HG03103 (cell line): ENCODE measurements around the gene PLAGL2.
"Not testable (repeated sequence)": the region's sequence is repeated elsewhere in the genome, so short reads cannot be mapped to it uniquely, and the experiment has no call there.

Experiments used
- ATAC-seq: cut with Tn5 transposase; IDR thresholded peaks from one replicate; pipeline ENCODE4 v1.9.1; 2021; ENCODE audit warnings: low read depth; ENCODE audit not compliant: unreplicated experiment

The PLAGL2 gene

DNA sequence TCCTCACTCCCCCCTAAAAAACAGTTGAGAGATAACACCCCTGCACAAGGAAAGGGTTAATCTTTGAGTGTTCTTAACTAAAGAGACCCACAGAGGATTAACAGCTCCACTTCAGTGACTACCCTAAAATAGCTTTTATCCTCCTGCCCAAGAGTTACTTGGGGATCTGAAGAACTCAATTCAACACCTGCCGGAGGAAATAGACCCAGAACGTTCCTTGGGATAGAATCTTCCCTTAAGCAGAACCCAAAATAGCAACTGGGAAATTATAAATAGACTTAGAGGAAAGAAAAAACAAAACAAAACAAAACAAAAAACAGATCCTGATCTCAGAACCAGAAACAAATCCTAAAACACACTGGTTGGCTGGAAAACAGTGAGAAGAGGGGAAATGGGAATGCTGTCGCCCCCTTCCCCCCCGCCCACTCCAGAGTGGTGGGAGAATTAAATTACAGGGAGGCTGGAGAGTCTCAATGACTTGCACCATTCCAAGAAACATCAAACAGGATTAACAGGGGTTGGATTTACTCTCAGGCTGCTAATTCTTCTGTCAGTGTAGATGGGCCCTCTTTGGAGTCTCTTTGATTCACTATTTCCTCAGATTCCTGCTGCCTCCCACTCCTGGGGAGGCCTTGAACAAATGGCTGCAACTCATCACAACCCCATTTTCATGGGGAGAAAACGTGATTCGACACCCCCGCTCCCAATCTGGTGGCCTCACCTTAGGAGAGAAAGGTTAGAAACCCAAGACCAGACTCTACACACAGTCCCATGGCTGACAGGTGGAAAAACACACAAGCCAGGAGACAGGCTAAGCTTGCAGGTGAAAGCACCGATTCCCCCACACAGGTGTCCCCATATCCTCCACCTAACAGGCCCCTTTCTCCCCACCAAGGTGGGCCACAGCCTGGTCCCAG, 1.4 kb downstream of the PLAGL2 start:
- ATAC-seq, result no peak

DNA sequence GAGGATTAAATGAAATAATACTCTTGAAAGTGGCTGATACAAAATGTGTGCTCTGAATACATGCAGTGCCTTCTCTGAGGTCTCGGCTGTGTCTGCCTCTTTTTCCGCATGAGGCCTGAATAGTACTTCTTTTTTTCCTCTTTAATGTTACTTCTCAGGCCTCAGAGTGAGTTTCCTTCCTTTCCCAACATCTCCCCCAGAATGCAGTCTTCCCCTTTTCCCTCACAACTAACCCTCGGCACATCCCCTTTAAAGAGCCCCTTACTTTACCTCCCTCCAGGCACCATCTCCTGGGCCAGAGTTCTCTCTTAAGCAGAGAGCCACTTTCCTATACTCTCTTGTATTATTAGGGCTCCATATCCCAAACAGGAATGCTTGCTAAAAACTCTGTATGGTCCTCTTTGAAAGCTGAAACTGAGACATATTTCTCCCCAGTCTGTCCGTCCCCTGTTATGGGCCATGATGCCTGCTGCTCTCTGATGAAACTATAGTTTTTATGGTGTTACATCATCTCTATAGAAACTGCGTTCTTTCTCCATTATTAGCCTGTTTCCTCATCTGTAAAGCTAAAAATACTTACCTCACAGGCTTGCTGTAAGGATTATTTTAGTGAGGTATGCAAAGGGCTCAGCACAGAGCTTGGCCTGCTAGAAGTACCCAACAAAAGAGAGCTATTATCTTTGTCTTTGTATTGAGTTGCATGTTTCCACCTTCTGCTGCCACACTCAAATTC, 2.3 kb downstream of the PLAGL2 start:
- no peak for ATAC-seq

DNA sequence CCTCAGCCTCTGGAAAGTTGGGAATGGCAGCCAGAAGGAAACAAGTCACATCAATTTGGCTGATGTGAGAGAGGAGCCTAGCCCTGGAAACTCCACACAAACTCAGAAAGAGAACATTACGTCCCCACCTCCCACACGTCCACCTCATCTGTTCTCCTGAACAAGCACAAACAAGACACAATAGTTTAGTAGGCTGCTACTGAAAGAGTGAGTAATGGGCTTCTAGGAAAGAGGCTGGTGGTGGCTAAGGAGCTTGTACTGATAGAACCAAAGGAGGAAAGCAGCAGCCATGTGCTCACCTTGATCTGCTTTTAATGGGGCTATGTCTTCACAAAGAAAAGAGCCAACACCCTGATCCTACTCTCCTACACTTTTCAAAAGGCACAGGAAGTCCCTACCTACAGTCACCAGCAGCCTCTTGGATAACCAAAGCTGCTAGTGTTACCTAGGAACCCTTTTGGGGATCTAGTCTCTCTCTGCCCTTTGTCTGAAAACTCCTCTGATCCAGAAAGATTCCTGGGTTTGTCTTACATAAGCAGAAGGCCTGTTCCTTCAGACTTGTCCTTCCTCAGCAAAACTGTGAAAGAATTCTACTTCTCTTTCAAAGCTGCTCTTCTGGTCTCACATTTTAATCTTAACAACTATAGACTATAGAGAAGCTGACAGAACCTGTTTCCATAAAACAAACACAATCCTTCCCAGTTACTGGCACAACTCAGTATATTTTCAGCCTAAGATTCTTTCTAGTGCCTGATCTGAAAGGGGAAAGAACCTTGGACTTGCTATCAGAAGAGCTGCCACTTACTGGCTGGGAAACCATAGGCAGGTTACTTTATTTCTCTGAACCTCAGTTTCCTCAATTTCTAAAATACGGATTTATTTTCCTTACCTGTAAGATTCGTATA, 3.1 kb downstream of the PLAGL2 start:
- no peak for ATAC-seq

DNA sequence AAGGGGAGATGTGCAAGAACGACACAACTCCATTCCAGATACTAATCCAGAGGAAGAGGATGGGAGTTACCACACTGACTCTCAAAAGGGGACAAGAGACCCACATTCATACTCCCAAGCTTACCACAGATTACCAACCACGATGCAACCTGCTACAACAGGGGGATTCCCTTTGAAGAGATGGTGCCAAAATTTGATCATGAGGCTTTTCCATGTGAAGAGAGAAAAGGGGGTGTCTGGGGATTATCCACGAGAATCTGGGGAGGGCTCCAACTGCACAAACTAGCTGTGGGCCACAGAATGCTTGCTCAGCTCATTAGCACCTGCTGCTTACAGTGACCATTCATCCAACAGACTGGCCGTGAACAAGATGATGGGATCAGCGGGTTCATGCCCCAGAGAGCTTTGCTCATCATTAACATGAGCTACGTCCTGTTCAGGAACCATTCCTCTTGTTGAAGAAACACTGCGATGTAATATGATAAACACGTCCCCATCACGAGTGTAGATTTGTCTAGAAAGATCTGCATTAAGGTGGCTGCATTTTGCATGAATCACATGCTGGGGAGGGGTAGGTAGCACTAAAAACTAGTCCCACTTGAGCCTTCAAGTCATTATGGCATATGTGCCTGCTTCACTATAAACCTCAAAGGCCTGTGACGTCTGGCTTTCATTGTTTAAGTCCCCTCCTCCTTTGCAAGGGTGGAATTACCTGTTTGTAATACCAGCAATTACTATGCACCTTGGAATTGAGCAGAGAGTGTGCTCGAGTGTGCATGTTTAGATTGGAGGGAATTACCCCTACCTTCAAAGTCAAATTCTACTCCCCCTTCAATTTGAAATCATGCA, 4.0 kb downstream of the PLAGL2 start:
- no peak for ATAC-seq

DNA sequence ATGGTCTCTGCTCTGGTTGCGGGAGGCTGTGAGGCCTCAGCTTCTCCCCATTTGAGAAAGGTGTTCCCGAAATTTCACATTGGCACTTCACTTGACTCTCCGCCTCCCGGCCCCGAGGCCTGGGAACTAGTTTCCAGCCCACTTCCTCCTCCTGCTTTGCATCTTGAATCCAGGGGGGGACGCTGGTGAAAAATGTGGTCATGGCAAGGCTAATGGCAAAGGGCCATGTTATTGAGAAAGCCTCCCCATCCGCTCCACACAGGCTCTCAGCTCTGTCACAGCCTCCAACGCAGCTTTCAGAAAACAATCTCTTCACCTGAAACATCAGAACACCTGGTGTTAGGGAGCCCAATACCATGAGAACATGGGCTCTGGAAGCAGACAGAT, 5.6 kb downstream of the PLAGL2 start:
- no peak for ATAC-seq

DNA sequence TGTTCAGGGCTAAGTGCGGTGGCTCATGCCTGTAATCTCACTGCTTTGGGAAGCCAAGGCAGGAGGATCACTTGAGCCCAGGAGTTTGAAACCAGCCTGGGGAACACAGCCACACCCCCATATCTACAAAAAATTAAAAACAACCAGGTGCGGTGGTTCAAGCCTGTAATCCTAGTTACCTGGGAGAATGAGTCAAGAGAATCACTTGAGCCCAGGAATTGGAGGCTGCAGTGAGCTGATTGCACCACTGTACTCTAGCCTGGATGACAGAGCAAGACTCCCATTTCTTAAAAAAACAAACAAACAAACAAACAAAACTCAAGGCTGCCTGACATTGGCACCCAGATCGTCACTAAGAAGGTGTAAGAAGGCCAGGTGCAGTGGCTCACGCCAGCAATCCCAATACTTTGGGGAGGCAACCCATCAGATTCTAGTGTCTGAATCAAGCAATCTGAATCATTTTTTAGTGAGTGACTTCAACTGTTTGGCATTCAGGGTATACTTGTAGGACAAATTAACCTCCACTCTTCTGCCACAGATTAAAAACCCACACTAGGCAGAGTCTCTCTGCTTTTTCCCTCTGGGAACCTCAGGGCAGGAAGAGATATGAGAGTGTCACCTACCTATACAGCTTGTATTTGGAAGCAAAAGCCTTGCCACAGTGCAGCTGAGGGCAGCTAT, 6.1 kb downstream of the PLAGL2 start:
- ATAC-seq, result no peak

DNA sequence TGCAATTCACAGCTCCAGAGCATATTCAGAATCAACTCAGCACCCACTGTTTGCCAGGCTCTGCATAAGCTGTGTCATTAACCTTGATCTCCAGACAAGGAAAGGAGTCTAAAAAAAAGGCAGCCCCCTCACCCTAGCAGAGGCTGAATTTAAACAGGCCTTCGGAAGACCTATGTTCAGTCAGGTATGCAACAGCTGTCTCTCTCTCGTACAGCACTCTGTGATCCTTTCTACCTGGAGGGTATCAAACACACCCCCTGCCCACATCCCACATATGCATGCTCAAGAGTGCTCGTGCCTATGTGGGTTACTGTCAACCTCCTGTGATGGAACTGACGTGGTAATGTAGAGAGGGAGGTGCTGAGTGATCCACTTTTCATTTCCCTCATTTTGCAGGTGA, 8.5 kb downstream of the PLAGL2 start:
- no peak for ATAC-seq

DNA sequence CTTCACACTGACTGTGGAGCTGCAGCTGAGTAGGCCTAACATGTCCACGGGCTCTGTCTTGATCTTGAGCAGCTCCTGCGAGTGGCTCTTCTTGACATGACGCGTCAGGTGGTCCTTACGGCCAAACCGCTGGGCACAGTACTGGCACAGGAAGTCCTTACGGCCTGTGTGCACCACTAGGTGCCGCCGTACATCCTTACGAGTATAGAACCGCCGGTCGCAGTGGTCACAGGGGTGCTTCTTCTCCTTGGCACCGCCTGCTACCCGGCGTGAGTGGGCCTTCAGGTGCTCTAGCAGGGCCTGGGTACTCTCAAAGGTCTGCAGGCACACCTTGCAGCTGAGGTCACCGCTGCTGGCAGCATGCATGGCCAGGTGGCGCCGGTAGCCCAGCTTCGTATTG, 10.4 kb downstream of the PLAGL2 start:
- not testable (repeated sequence) for ATAC-seq

DNA sequence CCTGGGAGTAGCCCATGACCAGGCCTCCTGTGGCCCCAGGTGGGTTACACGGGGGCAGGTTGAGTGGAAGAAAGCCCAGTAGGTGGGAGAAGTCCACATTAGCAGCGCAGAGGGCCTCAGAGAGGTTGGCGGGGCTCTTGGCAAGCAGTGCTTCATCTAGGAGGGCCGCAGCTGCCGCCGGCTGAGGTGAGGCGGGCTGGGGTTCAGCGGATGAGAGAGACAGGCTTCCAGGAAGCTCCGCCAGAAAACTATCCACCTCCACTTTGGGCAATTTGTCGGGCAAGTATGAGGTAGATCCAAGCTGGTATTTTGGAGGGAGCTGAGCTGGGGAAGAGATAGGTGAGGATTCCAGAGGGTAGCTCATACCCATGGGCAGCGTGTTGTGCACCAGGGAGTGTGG, 10.9 kb downstream of the PLAGL2 start:
- ATAC-seq, result not testable (repeated sequence)

DNA sequence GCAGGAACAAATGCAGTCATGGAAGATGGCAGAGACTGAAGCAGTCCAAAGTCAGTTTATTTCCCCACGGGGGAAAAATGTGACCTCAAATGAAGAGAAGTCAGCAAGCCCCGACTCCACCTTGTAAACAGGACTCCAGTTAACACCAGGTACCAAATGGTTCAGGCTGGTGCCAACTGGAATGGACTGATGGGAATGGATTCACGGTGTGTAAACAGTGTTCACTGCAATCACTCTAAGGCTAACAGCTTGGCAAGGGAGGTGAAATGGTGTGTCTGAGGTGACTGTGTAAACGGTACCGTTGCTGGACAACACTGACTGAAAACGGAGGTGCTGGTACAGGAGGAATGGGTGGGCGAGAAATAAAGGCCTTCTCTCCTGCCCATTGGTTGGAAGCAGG, 12.0 kb downstream of the PLAGL2 start:
- no peak for ATAC-seq

DNA sequence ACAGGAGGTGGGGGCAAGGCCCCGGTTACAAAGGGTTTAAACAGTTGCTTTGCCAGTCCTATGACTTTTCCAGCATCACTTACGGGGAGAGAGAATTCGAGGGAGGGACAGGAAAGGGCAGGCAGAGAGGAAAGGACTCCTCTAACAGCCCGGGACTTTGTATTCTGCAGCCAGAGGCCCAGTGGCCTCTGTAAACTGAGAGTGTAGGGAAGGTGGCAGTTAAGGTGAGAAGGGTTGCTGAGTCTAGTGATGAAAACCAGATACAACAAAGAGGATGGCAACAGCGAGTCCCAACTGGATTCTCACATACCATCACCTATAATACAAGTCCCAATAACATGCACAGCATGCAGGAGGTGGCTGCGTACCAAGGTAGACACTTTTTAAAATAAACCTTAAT, 13.5 kb downstream of the PLAGL2 start:
- no peak for ATAC-seq

DNA sequence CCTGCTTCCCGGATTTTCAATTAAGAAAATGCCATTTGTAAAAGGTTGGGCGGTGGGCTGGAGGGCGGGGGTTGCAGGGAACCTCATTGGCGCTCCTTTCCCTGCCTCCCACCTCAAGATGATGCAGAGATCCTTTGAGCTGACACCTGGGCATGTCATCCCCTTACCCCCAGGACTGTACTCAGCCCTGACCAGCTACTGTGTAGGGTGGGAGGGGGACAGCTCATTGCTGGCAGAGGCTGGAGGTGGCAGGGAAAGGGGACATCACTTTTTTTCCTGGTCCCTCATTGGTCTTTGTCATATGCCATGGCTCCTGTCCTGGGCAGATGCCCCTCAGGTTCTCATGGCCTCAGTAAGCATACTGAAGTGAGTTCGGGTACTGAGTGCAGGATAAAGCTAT, 14.2 kb downstream of the PLAGL2 start:
- not testable (repeated sequence) for ATAC-seq

DNA sequence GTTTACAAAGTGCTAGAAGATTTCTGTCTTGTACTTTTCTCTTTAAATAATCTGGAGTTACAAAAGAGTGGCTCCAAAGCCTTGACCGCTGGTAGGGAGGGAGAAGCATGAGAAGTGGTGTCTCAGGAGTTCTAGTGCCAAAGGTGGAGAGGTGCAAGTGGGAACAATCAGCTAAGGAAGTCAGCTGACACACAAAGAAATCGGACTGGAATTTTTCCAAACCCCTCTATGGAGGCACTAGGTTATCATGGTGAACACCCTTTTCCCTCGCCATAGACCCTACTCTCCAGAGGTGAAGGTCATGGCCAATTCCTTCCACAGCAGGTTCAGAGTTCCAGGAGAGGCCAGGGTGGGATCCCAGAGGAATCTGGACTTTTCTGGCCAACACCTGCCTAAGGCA, 14.8 kb downstream of the PLAGL2 start:
- ATAC-seq, result no peak

DNA sequence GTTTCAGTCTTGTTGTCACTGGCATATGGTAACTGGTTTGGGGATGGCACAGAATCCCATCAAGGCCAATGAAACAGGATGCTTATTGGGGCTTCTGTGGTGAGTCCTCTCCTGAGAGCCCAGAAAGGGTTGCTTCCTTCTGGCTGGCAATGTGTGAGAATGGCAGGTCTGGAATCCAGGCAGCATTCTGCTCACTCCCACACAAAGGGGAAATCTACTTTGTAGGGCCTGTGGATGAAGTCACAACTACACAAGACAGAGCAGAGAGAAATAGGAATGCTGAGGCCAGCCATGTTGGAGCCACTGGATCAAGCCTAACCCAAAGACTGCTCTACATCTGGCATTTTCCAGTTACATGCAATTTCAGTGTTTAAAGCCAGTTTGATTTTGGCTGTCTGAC, 15.7 kb downstream of the PLAGL2 start:
- ATAC-seq, result no peak

DNA sequence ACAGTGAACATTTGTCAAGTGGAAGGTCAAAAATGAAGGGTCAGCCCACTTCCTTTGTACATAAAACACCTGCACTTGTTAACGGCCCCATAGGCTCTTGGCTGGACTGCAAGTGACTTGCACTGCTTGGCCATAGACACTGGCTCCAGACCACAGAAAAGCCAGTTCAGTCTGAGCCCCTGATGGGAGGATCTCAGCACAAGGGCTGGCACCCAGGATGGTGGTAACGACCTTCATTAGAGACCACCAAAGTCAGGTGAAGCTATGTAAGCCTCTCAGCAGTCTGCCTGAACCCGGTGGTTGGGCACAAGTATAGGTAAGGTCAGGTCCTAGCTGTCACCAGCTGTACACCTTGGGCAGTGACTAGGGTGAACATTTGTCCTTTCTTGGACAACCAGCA, 16.1 kb downstream of the PLAGL2 start:
- no peak for ATAC-seq

DNA sequence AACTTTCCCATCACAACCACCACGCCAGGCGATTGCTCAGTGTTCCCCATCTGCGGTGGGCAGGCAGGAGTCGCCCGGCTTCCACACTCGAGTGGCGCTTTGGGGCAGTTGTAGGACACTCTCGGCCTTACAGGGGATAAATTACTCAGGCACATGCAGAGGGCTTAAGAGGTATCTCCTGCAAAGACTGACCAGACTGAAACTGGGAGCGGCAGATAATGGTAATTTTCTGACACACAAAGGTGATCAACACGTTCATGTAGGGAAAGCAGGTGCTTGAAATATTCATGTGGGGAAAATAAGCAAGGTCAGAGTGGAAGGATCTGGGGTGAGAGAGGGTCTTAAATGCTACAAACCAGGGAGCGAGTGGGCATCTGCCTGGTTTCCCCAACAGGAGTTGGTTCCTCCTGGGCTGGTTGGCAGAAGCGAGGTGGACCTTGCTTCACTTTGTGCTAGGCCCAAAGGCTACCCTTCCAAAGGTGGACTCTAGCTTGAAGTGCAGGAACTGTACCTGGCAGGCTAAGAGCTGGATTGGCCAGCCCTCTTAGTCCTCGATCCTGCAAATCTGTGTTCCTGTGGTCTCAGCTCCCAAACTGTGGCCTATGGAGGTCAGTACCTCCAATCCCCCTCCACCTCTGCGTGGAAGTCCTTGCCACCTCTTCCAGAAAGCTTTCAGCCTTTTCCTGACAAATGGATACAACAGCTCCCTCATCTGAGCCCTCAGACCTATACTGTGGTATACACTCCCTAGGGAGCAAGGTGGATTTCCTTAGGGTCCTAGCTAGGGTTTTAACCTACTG, 16.7 kb downstream of the PLAGL2 start:
- ATAC-seq, result no peak

DNA sequence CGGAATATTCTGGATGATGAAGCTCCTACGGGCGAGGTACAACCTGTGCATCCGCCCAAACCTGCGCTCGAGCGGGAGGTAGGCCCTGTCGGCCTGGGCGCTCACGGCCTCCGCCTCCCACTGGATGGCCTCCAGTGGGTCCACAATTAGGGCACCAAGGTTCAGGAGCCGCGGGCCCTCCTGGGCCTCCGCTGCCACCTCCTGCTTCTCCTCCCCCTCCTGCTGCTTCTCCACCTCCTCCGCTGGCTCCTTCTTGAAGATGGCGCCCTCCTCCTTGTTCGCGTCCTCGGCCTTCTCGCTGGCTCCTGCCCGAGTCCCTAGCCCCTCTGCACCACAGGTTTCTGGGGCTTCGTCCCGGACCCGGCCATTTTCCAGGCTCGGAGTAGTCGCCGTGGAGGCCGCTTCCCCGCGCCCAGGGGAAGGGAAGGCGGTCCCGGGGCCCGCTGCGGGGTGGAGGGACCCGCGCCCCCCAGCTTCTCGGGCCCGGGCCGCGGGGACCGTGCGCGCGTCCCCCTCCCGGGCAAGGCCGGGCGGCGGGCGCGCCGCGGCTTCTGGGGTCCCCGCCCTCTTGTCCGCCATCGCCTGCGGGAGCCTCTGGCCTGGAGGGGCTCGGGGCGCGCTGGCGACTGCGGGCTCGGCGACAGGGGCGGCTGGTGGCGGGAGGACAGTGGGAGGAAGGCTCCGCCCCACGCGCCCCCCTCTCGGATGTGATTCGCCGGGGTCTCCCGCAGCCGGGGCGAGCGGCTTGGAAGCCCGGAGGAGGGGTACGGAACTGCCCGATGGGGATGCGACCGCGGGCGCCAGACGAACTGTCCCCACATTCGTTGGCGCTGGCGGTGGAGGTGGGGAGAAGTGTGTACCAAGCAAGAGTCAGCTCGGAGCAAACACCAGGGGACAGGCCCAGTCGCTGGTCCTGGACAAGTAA, 17.6 kb downstream of the PLAGL2 start:
- no peak for ATAC-seq

DNA sequence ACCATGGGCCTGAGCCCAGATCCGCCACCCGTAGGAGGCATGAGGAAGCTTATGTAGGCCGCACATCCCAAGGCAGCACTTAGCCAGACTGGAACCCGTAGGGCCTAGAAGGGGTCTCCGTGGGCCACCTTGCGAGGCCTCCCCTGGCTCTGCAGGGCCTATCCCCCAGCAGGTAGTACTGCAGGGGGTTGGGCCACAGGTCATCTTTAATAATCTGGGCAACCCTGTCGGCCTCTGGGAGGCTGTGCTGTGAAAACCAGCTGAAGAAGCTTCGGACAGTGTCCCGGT, 18.5 kb downstream of the PLAGL2 start:
- ATAC-seq, result no peak
